Mesangial cell (primary cell): ENCODE results near the gene TAF6. TPM values are rescaled to one million over a fixed set of nuclear protein-coding genes. Genes with fewer than 3 reads are reported as not detected.

Source experiments
- total RNA-seq: library from RNA; depleted of rRNA; stranded (reverse); fragments of >200 nt; gene quantifications from 2 replicates; pipeline ENCODE4 v1.2.3, GENCODE V29; 2015

TAF6 gene
- 62.0 and 104 TPM in 2 replicates for total RNA-seq

GRCh38 chr7:100119072-100119969, at the start of gene TAF6, which contains the start of gene CNPY4:
TSS of gene TAF6 (minus strand) at chr7:100119358. CDS start at chr7:100114209, 5,149 bp downstream.
TSS of gene CNPY4 (plus strand) at chr7:100119634. CDS start at chr7:100119745, 111 bp downstream.

GRCh38 chr7:100158229-100159098, 39.3 kb upstream of the TAF6 start, which contains the start of gene TRAPPC14:
TSS of gene TRAPPC14 (minus strand) at chr7:100158723. CDS start at chr7:100158499, 224 bp downstream.

GRCh38 chr7:100148559-100149328, 29.6 kb upstream of the TAF6 start, which contains the start of gene LAMTOR4:
TSS of gene LAMTOR4 (plus strand) at chr7:100148918. CDS start at chr7:100148973, 55 bp downstream.

GRCh38 chr7:100126931-100127865, 8.0 kb upstream of the TAF6 start, which contains the start of gene MBLAC1:
TSS of gene MBLAC1 (plus strand) at chr7:100126967. CDS start at chr7:100127396, 429 bp downstream.

GRCh38 chr7:100101016-100101862, 17.9 kb downstream of the TAF6 start, which contains the start of the genes AP4M1 and MCM7:
TSS of gene AP4M1 (plus strand) at chr7:100101643. CDS start at chr7:100101715, 72 bp downstream.
TSS of gene MCM7 (minus strand) at chr7:100101397. CDS start at chr7:100101294, 103 bp downstream.

GRCh38 chr7:100088621-100089457, 30.3 kb downstream of the TAF6 start, which contains the start of gene COPS6:
TSS of gene COPS6 (plus strand) at chr7:100088969. CDS start at chr7:100088991, 22 bp downstream.

GRCh38 chr7:100081535-100082102, 37.5 kb downstream of the TAF6 start, which contains the start of gene ZNF3:
TSS of gene ZNF3 (minus strand) at chr7:100081723. CDS start at chr7:100077357, 4,366 bp downstream.

Other genes starting within 250 kb of the TAF6 start
- gene OR2AE1, start 242.3 kb downstream of the TAF6 start, total RNA-seq, result not detected in 2 replicates
- 11.1 and 22.4 TPM in 2 replicates for gene TRIM4, start 199.8 kb downstream of the TAF6 start, total RNA-seq
- gene GJC3, start 189.7 kb downstream of the TAF6 start, total RNA-seq, result not detected in 2 replicates
- gene AZGP1, start 143.3 kb downstream of the TAF6 start, total RNA-seq, result 0.49 TPM in 1 of 2 replicates, not detected in the other
- gene ZKSCAN1, start 103.8 kb downstream of the TAF6 start, total RNA-seq, result 9.5 and 22.1 TPM in 2 replicates
- 5.9 and 12.8 TPM in 2 replicates for gene ZSCAN21, start 69.6 kb downstream of the TAF6 start, total RNA-seq
- 14.0 and 22.6 TPM in 2 replicates for gene ZNF3, start 37.6 kb downstream of the TAF6 start, total RNA-seq
- 64.1 and 82.9 TPM in 2 replicates for gene COPS6, start 30.4 kb downstream of the TAF6 start, total RNA-seq
- gene MCM7, start 18.0 kb downstream of the TAF6 start, total RNA-seq, result 43.5 and 242 TPM in 2 replicates
- 21.3 and 31.3 TPM in 2 replicates for gene AP4M1, start 17.7 kb downstream of the TAF6 start, total RNA-seq
- 11.2 and 12.5 TPM in 2 replicates for gene CNPY4, start 276 bp upstream of the TAF6 start, total RNA-seq
- gene MBLAC1, start 7.6 kb upstream of the TAF6 start, total RNA-seq, result 2.2 and 2.8 TPM in 2 replicates
- 166 and 186 TPM in 2 replicates for gene LAMTOR4, start 29.6 kb upstream of the TAF6 start, total RNA-seq
- 9.8 and 13.1 TPM in 2 replicates for gene TRAPPC14, start 39.4 kb upstream of the TAF6 start, total RNA-seq
- 1.3 and 2.7 TPM in 2 replicates for gene GAL3ST4, start 49.3 kb upstream of the TAF6 start, total RNA-seq
- gene GPC2, start 58.0 kb upstream of the TAF6 start, total RNA-seq, result 2.8 and 4.4 TPM in 2 replicates
- gene STAG3, start 58.6 kb upstream of the TAF6 start, total RNA-seq, result 0.25 and 0.33 TPM in 2 replicates
- gene PVRIG, start 100.6 kb upstream of the TAF6 start, total RNA-seq, result not detected in 2 replicates
- gene SPDYE3, start 188.3 kb upstream of the TAF6 start, total RNA-seq, result not detected in 2 replicates
- gene PILRB, start 238.8 kb upstream of the TAF6 start, total RNA-seq, result 10.6 and 12.5 TPM in 2 replicates